Left lung (tissue), 10 donors: ENCODE results near the gene APBA2. TPM values are rescaled to one million over a fixed set of nuclear protein-coding genes. Genes with fewer than 3 reads are reported as not detected.

Experiments used
- ATAC-seq: fragments of 200-7000 bp; cut with Tn5 transposase; one replicate; pipeline ENCODE4 v1.9.1; 2020; ENCODE audit warnings: moderate library complexity
- DNase-seq, 4 donors: peaks; one replicate each; pipeline ENCODE4 v3.0.0-alpha.2; 2013 to 2020
- H3K27ac ChIP-seq, 2 donors: fragments of 200-600 bp; sonication (generic) in 1 of 2; one replicate each; pipeline versions ENCODE4 v1.5.0 to v1.8.0; 2020 to 2021
- H3K27me3 ChIP-seq, 2 donors: fragments of 200-600 bp; sonication (generic) in 1 of 2; one replicate each; pipeline versions ENCODE4 v1.5.0 to v1.8.0; 2020 to 2021
- H3K36me3 ChIP-seq, 2 donors: fragments of 200-600 bp; sonication (generic) in 1 of 2; one replicate each; pipeline versions ENCODE4 v1.5.0 to v1.8.0; 2020 to 2021
- H3K4me1 ChIP-seq, 2 donors: fragments of 200-600 bp; one replicate each; pipeline ENCODE4 v1.8.0; 2021
- H3K4me3 ChIP-seq, 2 donors: fragments of 200-600 bp; sonication (generic) in 1 of 2; one replicate each; pipeline versions ENCODE4 v1.5.0 to v1.8.0; 2020 to 2021; ENCODE audit warnings: mild to moderate bottlenecking in 1 of 2
- H3K9me3 ChIP-seq, 2 donors: fragments of 200-600 bp; sonication (generic) in 1 of 2; one replicate each; pipeline versions ENCODE4 v1.5.0 to v1.8.0; 2020 to 2021
- intact Hi-C, 2 donors: fragments of 100-400 bp; cut with DNase I; formaldehyde crosslinking; loops; one replicate each; pipeline versions ENCODE4 v1.11.2 to v1.14.2; 2022
- polyA plus RNA-seq, 6 donors: library from polyadenylated mRNA; unstranded; fragments of 120-200 nt; gene quantifications; one replicate each; pipeline ENCODE4 v1.2.1, GENCODE V29; 2013; ENCODE audit not compliant: insufficient read length in 6 of 6
- total RNA-seq, 2 donors: library from RNA; stranded (reverse); fragmentation: NEBNext Ultra II Directional; extraction: Animal tissue kit (Norgen Biotek cat#: 25700); gene quantifications; one replicate each; pipeline ENCODE4 v1.2.1, GENCODE V29; 2021
- TF ChIP-seq, protein P1 (sequence below), 2 donors: fragments of 200-600 bp; sonication (generic) in 1 of 2; IDR thresholded peaks; one replicate each; pipeline versions ENCODE4 v1.5.0 to v1.8.0; 2021; ENCODE audit warnings: antibody characterized with exemption in 2 of 2
- donor health status: DM: no; HTN: yes; CAD: no.
- donor health status: DM: no; HTN: no; CAD: no.

The APBA2 gene
- total and polyA plus RNA-seq, 8 donors: 3.9 to 18.4 (median 11.1) TPM

- Histone ChIP-seq H3K4me3 (no peak overlapping the region), H3K27me3 (peaks cover 0 to 32% of the 10 kb centered on the region in 2 donors), H3K27ac (no peak overlapping the region), H3K9me3 (no peaks in the 10 kb centered on the region), H3K36me3 (no peaks in the 10 kb centered on the region), H3K4me1 (no peaks in the 10 kb centered on the region)
- ATAC-seq: no peak
- TF ChIP-seq, protein P1, sequence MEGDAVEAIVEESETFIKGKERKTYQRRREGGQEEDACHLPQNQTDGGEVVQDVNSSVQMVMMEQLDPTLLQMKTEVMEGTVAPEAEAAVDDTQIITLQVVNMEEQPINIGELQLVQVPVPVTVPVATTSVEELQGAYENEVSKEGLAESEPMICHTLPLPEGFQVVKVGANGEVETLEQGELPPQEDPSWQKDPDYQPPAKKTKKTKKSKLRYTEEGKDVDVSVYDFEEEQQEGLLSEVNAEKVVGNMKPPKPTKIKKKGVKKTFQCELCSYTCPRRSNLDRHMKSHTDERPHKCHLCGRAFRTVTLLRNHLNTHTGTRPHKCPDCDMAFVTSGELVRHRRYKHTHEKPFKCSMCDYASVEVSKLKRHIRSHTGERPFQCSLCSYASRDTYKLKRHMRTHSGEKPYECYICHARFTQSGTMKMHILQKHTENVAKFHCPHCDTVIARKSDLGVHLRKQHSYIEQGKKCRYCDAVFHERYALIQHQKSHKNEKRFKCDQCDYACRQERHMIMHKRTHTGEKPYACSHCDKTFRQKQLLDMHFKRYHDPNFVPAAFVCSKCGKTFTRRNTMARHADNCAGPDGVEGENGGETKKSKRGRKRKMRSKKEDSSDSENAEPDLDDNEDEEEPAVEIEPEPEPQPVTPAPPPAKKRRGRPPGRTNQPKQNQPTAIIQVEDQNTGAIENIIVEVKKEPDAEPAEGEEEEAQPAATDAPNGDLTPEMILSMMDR (IDR thresholded peaks at IDR 0.05): no peak
- intact Hi-C loops: no loop called here
- DNase-seq: no peak
Observed at GRCh38 chr15:28917791-28918140, 32.0 kb downstream of the APBA2 start.

- DNase-seq (peak in 1 of 4 donors; percentile 60), ATAC-seq (no peak)
- no peaks in the 10 kb centered on the region for H3K9me3 ChIP-seq
- peaks cover 0 to 32% of the 10 kb centered on the region in 2 donors for H3K27me3 ChIP-seq
- no peak overlapping the region for H3K27ac ChIP-seq
- intact Hi-C loops: no loop called here
- no peaks in the 10 kb centered on the region for H3K36me3 ChIP-seq
- TF ChIP-seq, protein P1 (IDR thresholded peaks at IDR 0.05): no peak
- H3K4me3 ChIP-seq: no peak overlapping the region
- no peaks in the 10 kb centered on the region for H3K4me1 ChIP-seq
Observed at GRCh38 chr15:28918141-28918983, 32.6 kb downstream of the APBA2 start.

DNA sequence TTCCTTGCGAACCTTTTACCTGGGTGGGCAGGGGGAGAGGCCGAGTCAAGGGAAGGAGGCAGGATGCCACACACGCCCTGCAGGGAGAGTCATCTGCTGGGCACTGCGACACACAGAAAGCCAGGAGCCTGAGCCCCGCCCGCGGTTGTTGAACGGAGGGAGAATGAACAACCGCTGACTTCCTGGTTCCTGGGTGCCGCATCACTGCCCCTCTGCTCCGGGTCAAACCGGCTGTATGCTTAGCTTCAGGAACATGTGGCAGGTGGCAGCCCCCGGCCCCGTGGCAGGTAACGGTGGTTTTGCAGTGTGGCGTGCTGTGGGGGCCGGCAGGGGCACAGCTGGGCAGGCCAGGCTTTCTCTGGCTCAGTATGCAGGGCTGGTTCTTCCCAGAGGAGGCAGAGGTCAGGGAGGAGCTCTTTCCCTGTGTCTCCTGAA is 33.4 kb downstream of the APBA2 start:
- intact Hi-C loops: no loop called here
- DNase-seq (peak in 1 of 4 donors; percentile 65), ATAC-seq (no peak)
- H3K27ac ChIP-seq: no peak overlapping the region
- TF ChIP-seq, protein P1 (IDR thresholded peaks at IDR 0.05): no peak
- H3K36me3 ChIP-seq: no peaks in the 10 kb centered on the region
- no peaks in the 10 kb centered on the region for H3K9me3 ChIP-seq
- no peaks in the 10 kb centered on the region for H3K4me1 ChIP-seq
- H3K4me3 ChIP-seq: no peak overlapping the region
- H3K27me3 ChIP-seq: peaks cover 0 to 32% of the 10 kb centered on the region in 2 donors

- Histone ChIP-seq H3K27ac (no peak overlapping the region), H3K4me3 (no peak overlapping the region), H3K4me1 (no peaks in the 10 kb centered on the region), H3K27me3 (peaks cover 0 to 32% of the 10 kb centered on the region in 2 donors), H3K9me3 (no peaks in the 10 kb centered on the region), H3K36me3 (no peaks in the 10 kb centered on the region)
- TF ChIP-seq, protein P1 (IDR thresholded peaks at IDR 0.05): no peak
- DNase-seq (peak in 1 of 4 donors; percentile 8), ATAC-seq (no peak)
- intact Hi-C loops: no loop called here
Observed at GRCh38 chr15:28919679-28920655, 34.2 kb downstream of the APBA2 start.
